Trophoblast cell (in vitro differentiated cells and primary cell): Measurements from ENCODE around the gene GCN1.

Experiments
- DNase-seq, 2 donors: peaks; one replicate each; pipeline ENCODE4 v3.0.0-alpha.2; 2016
- H2AFZ ChIP-seq: 2 replicates; pipeline ENCODE4 v1.6.1; 2013; ENCODE audit warnings: low read length, moderate library complexity, mild to moderate bottlenecking; ENCODE audit not compliant: insufficient read depth, poor library complexity
- H2AK5ac ChIP-seq: 2 replicates; pipeline ENCODE4 v1.6.1; 2013; ENCODE audit warnings: mild to moderate bottlenecking, low read length
- H2BK120ac ChIP-seq: 2 replicates; pipeline ENCODE4 v1.6.1; 2013; ENCODE audit warnings: low read length, mild to moderate bottlenecking, moderate library complexity; ENCODE audit not compliant: insufficient read depth, poor library complexity
- H2BK12ac ChIP-seq: 2 replicates; pipeline ENCODE4 v1.6.1; 2013; ENCODE audit warnings: mild to moderate bottlenecking, low read length, moderate library complexity
- H2BK5ac ChIP-seq: 2 replicates; pipeline ENCODE4 v1.6.1; 2013; ENCODE audit warnings: low read length, low read depth, moderate library complexity, mild to moderate bottlenecking; ENCODE audit not compliant: poor library complexity
- H3K14ac ChIP-seq: 2 replicates; pipeline ENCODE4 v1.6.1; 2013; ENCODE audit warnings: mild to moderate bottlenecking, low read length
- H3K18ac ChIP-seq: 2 replicates; pipeline ENCODE4 v1.6.1; 2013; ENCODE audit warnings: mild to moderate bottlenecking, low read length
- H3K23ac ChIP-seq: 2 replicates; pipeline ENCODE4 v1.6.1; 2013; ENCODE audit warnings: low read length
- H3K27ac ChIP-seq: 2 replicates; pipeline ENCODE4 v1.5.1; 2013; ENCODE audit warnings: low read depth, mild to moderate bottlenecking, inconsistent platforms, low read length, moderate library complexity
- H3K27me3 ChIP-seq: 2 replicates; pipeline ENCODE4 v1.6.1; 2013; ENCODE audit warnings: inconsistent platforms, mild to moderate bottlenecking, low read length, moderate library complexity; ENCODE audit not compliant: insufficient read depth
- H3K36me3 ChIP-seq, 2 experiments: 1 replicate in 1 of 2; 2 replicates in 1 of 2; pipeline ENCODE4 v1.6.1; 2013; ENCODE audit warnings: low read length in 2 of 2, mild to moderate bottlenecking in 2 of 2, moderate library complexity in 1 of 2; ENCODE audit not compliant: insufficient read depth in 2 of 2, control insufficient read depth in 1 of 2
- H3K4ac ChIP-seq: 2 replicates; pipeline ENCODE4 v1.6.1; 2013; ENCODE audit warnings: low read depth, mild to moderate bottlenecking, low read length, moderate library complexity
- H3K4me1 ChIP-seq, 2 experiments: 1 replicate in 1 of 2; 2 replicates in 1 of 2; pipeline ENCODE4 v1.6.1; 2013; ENCODE audit warnings: low read length in 2 of 2, mild to moderate bottlenecking in 2 of 2, moderate library complexity in 1 of 2; ENCODE audit not compliant: insufficient read depth in 2 of 2, control insufficient read depth in 1 of 2
- H3K4me2 ChIP-seq: 2 replicates; pipeline ENCODE4 v1.6.1; 2013; ENCODE audit warnings: inconsistent platforms, mild to moderate bottlenecking, low read length, moderate library complexity
- H3K4me3 ChIP-seq: 2 replicates; pipeline ENCODE4 v1.5.1; 2013; ENCODE audit warnings: mild to moderate bottlenecking, low read depth, low read length, inconsistent platforms
- H3K79me1 ChIP-seq: one replicate; pipeline ENCODE4 v1.6.1; 2013; ENCODE audit warnings: low read length
- H3K79me2 ChIP-seq: 2 replicates; pipeline ENCODE4 v1.6.1; 2013; ENCODE audit warnings: low read length, mild to moderate bottlenecking; ENCODE audit not compliant: control insufficient read depth, insufficient read depth, poor library complexity
- H3K9ac ChIP-seq: 2 replicates; pipeline ENCODE4 v1.6.1; 2013; ENCODE audit warnings: mild to moderate bottlenecking, low read length
- H3K9me3 ChIP-seq: 2 replicates; pipeline ENCODE4 v1.6.1; 2013; ENCODE audit warnings: low read depth, mild to moderate bottlenecking, control low read depth, inconsistent platforms, low read length; ENCODE audit not compliant: insufficient read depth
- H4K12ac ChIP-seq: 2 replicates; pipeline ENCODE4 v1.6.1; 2013; ENCODE audit warnings: low read depth, mild to moderate bottlenecking, low read length, moderate library complexity
- H4K8ac ChIP-seq: 2 replicates; pipeline ENCODE4 v1.6.1; 2013; ENCODE audit warnings: low read depth, mild to moderate bottlenecking, low read length, moderate library complexity
- H4K91ac ChIP-seq: one replicate; pipeline ENCODE4 v1.6.1; 2013; ENCODE audit warnings: low read depth, mild to moderate bottlenecking, low read length, moderate library complexity
- WGBS: extraction: QIAGEN DNeasy Blood & Tissue Kit; methylation state at CpG from one replicate; pipeline ENCODE4 v1.1.7; 2013; ENCODE audit warnings: missing lambda C conversion rate; ENCODE audit not compliant: insufficient read length, insufficient coverage; ENCODE audit errors: extremely low coverage; 5-methylcytosine and 5-hydroxymethylcytosine counted together

Gene GCN1

GRCh38 chr12:120142231-120142877 is 52.2 kb downstream of the GCN1 start:
- H3K27ac ChIP-seq = no peak overlapping the region
- H3K4me3 ChIP-seq = no peak overlapping the region
- H3K4ac ChIP-seq = no peak overlapping the region
- no peaks in the 10 kb centered on the region for H3K27me3 ChIP-seq
- no peak overlapping the region for H2BK120ac ChIP-seq
- H3K14ac ChIP-seq = no peak overlapping the region
- no peaks in the 10 kb centered on the region for H3K79me2 ChIP-seq
- H3K9me3 ChIP-seq = peaks cover 4% of the 10 kb centered on the region
- no peaks in the 10 kb centered on the region for H3K79me1 ChIP-seq
- no peak overlapping the region for H3K23ac ChIP-seq
- DNase-seq = no peak
- no peak overlapping the region for H4K12ac ChIP-seq
- no peak overlapping the region for H4K91ac ChIP-seq
- H3K18ac ChIP-seq = no peak overlapping the region
- H2AFZ ChIP-seq = no peak overlapping the region
- no peak overlapping the region for H3K4me2 ChIP-seq
- H3K36me3 ChIP-seq = peaks cover 77 to 79% of the 10 kb centered on the region in 2 experiments
- H2BK5ac ChIP-seq = no peak overlapping the region
- no peak overlapping the region for H3K9ac ChIP-seq
- no peaks in the 10 kb centered on the region for H3K4me1 ChIP-seq
- H2BK12ac ChIP-seq = no peak overlapping the region
- H2AK5ac ChIP-seq = no peak overlapping the region
- no peak overlapping the region for H4K8ac ChIP-seq
- no CpG with 5 or more reads among the region's 14 CpGs for WGBS

DNA sequence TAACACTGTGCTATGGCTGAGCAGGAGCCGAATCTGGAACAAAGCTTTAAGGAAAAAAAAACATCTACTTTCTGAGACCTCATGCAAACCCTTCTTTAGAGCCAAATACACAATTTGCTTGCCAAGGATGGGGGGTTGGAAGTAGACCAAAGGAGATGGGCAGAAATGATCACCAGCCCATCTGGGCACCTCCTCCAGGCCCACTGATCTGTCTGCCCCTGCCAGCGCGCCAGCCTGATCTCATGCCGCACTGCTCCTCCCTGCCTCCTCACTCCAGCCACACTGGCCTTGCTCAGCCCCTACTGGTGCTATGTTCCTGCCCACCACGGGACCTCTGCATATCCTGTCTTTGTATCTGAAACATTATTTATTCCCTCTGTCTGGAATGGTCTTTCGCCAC is 53.2 kb downstream of the GCN1 start:
- no peak overlapping the region for H3K4ac ChIP-seq
- no peak overlapping the region for H3K18ac ChIP-seq
- H3K79me1 ChIP-seq = no peaks in the 10 kb centered on the region

GRCh38 chr12:120140603-120141002 is 53.9 kb downstream of the GCN1 start:
- H4K91ac ChIP-seq = no peak overlapping the region
- no peak overlapping the region for H2BK5ac ChIP-seq
- peaks cover 4% of the 10 kb centered on the region for H3K9me3 ChIP-seq
- WGBS = no CpG with 5 or more reads among the region's 9 CpGs
- H2AK5ac ChIP-seq = no peak overlapping the region
- H3K27me3 ChIP-seq = no peaks in the 10 kb centered on the region
- no peaks in the 10 kb centered on the region for H3K79me2 ChIP-seq
- no peak overlapping the region for H3K4me3 ChIP-seq
- no peak overlapping the region for H3K4ac ChIP-seq
- no peak overlapping the region for H3K23ac ChIP-seq
- H2AFZ ChIP-seq = no peak overlapping the region
- no peaks in the 10 kb centered on the region for H3K79me1 ChIP-seq
- H3K4me1 ChIP-seq = peaks cover 0 to 3% of the 10 kb centered on the region in 2 experiments
- H3K18ac ChIP-seq = no peak overlapping the region
- no peak overlapping the region for H4K8ac ChIP-seq
- H4K12ac ChIP-seq = no peak overlapping the region
- DNase-seq = no peak
- H3K4me2 ChIP-seq = no peak overlapping the region
- H3K27ac ChIP-seq = no peak overlapping the region
- no peak overlapping the region for H3K9ac ChIP-seq
- H2BK120ac ChIP-seq = no peak overlapping the region
- H3K36me3 ChIP-seq = peaks cover 78 to 82% of the 10 kb centered on the region in 2 experiments
- H3K14ac ChIP-seq = no peak overlapping the region
- no peak overlapping the region for H2BK12ac ChIP-seq

More for the DNA sequence above, 53.2 kb downstream of the GCN1 start:
- Histone ChIP-seq H3K4me3 (no peak overlapping the region), H3K14ac (no peak overlapping the region), H2AFZ (no peak overlapping the region), H2BK120ac (no peak overlapping the region), H3K79me2 (no peaks in the 10 kb centered on the region), H4K12ac (no peak overlapping the region), H3K36me3 (peaks cover 79% of the 10 kb centered on the region in 2 experiments), H3K27ac (no peak overlapping the region), H4K8ac (no peak overlapping the region), H2BK12ac (no peak overlapping the region), H2AK5ac (no peak overlapping the region), H3K23ac (no peak overlapping the region), H3K9ac (no peak overlapping the region), H4K91ac (no peak overlapping the region), H3K9me3 (peaks cover 4% of the 10 kb centered on the region), H3K27me3 (no peaks in the 10 kb centered on the region), H3K4me1 (peaks cover 0 to 3% of the 10 kb centered on the region in 2 experiments), H2BK5ac (no peak overlapping the region), H3K4me2 (no peak overlapping the region)
- no peak for DNase-seq
- no CpG with 5 or more reads among the region's 6 CpGs for WGBS

DNA sequence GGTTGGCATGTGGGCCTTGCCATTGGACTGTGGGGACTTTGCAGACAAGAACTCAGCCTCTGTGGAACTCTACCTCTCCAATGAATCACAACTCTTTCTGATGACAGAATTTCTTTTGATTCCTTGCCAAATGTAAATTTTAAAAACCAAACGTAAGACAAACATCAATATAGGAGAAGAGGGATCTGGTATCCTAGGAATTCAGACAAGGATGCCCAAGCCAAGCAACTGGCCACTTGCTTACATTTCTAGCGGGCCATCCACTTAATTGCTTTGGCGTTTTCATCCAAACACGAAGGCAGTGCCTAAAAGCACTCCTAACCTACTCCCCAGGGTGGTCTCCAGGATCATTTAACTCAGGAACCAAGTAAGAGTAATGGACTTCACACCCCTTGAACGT is 54.6 kb downstream of the GCN1 start:
- no peak overlapping the region for H3K14ac ChIP-seq
- H4K91ac ChIP-seq = no peak overlapping the region
- no peak overlapping the region for H3K4me2 ChIP-seq
- no CpG with 5 or more reads among the region's 5 CpGs for WGBS
- H4K12ac ChIP-seq = no peak overlapping the region
- no peak overlapping the region for H3K9ac ChIP-seq
- H2AK5ac ChIP-seq = no peak overlapping the region
- H3K4me3 ChIP-seq = no peak overlapping the region
- no peaks in the 10 kb centered on the region for H3K79me1 ChIP-seq
- peaks cover 76 to 81% of the 10 kb centered on the region in 2 experiments for H3K36me3 ChIP-seq
- no peak overlapping the region for H2BK12ac ChIP-seq
- no peak overlapping the region for H2BK5ac ChIP-seq
- no peaks in the 10 kb centered on the region for H3K79me2 ChIP-seq
- H3K4ac ChIP-seq = no peak overlapping the region
- no peak overlapping the region for H4K8ac ChIP-seq
- H3K4me1 ChIP-seq = peaks cover 0 to 3% of the 10 kb centered on the region in 2 experiments
- DNase-seq = no peak
- no peak overlapping the region for H2AFZ ChIP-seq
- H3K27me3 ChIP-seq = no peaks in the 10 kb centered on the region
- peaks cover 4% of the 10 kb centered on the region for H3K9me3 ChIP-seq
- H2BK120ac ChIP-seq = no peak overlapping the region
- H3K18ac ChIP-seq = no peak overlapping the region
- H3K27ac ChIP-seq = no peak overlapping the region
- no peak overlapping the region for H3K23ac ChIP-seq
